GM21825 (cell line): ENCODE data around the gene TEC.
"Not testable (repeated sequence)": the region's sequence is repeated elsewhere in the genome, so short reads cannot be mapped to it uniquely, and the experiment has no call there.

Source experiments
- ATAC-seq: cut with Tn5 transposase; IDR thresholded peaks from one replicate; pipeline ENCODE4 v1.9.1; 2021; ENCODE audit warnings: mild to moderate bottlenecking, moderate library complexity; ENCODE audit not compliant: unreplicated experiment

The TEC gene

GRCh38 chr4:48268956-48269860, at the start of gene TEC:
Gene TEC (minus strand): TSS chr4:48269838. CDS start chr4:48228614, 41,224 bp downstream.
- ATAC-seq: peak; percentile 19

GRCh38 chr4:48315728-48316630, 46.3 kb upstream of the TEC start:
- peak; percentile 76 for ATAC-seq

GRCh38 chr4:48314746-48315145, 45.1 kb upstream of the TEC start:
- ATAC-seq: not testable (repeated sequence)

- ATAC-seq: no peak
These were observed 42.3 kb upstream of the TEC start for GRCh38 chr4:48311896-48312295.

- ATAC-seq: no peak
These were observed 39.3 kb upstream of the TEC start for GRCh38 chr4:48308901-48309300.

GRCh38 chr4:48307528-48307927, 37.9 kb upstream of the TEC start:
- peak; percentile 79 for ATAC-seq

GRCh38 chr4:48305508-48305907, 35.9 kb upstream of the TEC start:
- ATAC-seq: no peak

- ATAC-seq: no peak
These were observed 30.4 kb upstream of the TEC start for GRCh38 chr4:48300004-48300403.

- no peak for ATAC-seq
These were observed 29.9 kb upstream of the TEC start for GRCh38 chr4:48299560-48299959.

GRCh38 chr4:48297256-48297846, 27.7 kb upstream of the TEC start:
- ATAC-seq: no peak

GRCh38 chr4:48296365-48296764, 26.7 kb upstream of the TEC start:
- ATAC-seq: peak; percentile 87

GRCh38 chr4:48295116-48295515, 25.5 kb upstream of the TEC start:
- no peak for ATAC-seq

- not testable (repeated sequence) for ATAC-seq
These were observed 22.7 kb upstream of the TEC start for GRCh38 chr4:48292218-48292790.

GRCh38 chr4:48290146-48290772, 20.6 kb upstream of the TEC start:
- ATAC-seq: no peak

- not testable (repeated sequence) for ATAC-seq
These were observed 16.4 kb upstream of the TEC start for GRCh38 chr4:48286060-48286459.

- ATAC-seq: not testable (repeated sequence)
These were observed 16.0 kb upstream of the TEC start for GRCh38 chr4:48285640-48286039.

GRCh38 chr4:48275686-48276085, 6.0 kb upstream of the TEC start:
- no peak for ATAC-seq

- ATAC-seq: no peak
These were observed 5.6 kb upstream of the TEC start for GRCh38 chr4:48275247-48275646.

GRCh38 chr4:48271626-48272025, 2.0 kb upstream of the TEC start:
- ATAC-seq: no peak

- no peak for ATAC-seq
These were observed 1.4 kb upstream of the TEC start for GRCh38 chr4:48270951-48271473.
